Smooth muscle cell (in vitro differentiated cells): Measurements from ENCODE around the gene ABCA13. TPM values are rescaled to one million over a fixed set of nuclear protein-coding genes. Genes with fewer than 3 reads are reported as not detected.

Experiments used
- DNase-seq: peaks from one replicate; lab custom pipeline; 2025; ENCODE audit not compliant: unreplicated experiment; lab: John Stamatoyannopoulos, UW
- H2AFZ ChIP-seq: fragments of 200-600 bp; sonication (generic); 2 replicates; pipeline ENCODE4 v1.6.0; 2016; ENCODE audit warnings: antibody characterized with exemption, low read depth, mild to moderate bottlenecking
- H3F3A ChIP-seq: fragments of 200-600 bp; sonication (generic); 2 replicates; pipeline ENCODE4 v1.6.0; 2017; ENCODE audit warnings: antibody characterized with exemption, low read depth
- H3K27ac ChIP-seq: fragments of 200-600 bp; sonication (generic); 2 replicates; pipeline ENCODE4 v1.5.1; 2016; ENCODE audit warnings: low read depth, mild to moderate bottlenecking
- H3K27me3 ChIP-seq: fragments of 200-600 bp; sonication (generic); 2 replicates; pipeline ENCODE4 v1.6.1; 2016; ENCODE audit warnings: low read depth, mild to moderate bottlenecking
- H3K36me3 ChIP-seq: fragments of 200-600 bp; sonication (generic); 2 replicates; pipeline ENCODE4 v1.5.1; 2016; ENCODE audit warnings: low read depth
- H3K4me1 ChIP-seq: fragments of 200-600 bp; sonication (generic); 2 replicates; pipeline ENCODE4 v1.5.1; 2016; ENCODE audit warnings: low read depth
- H3K4me2 ChIP-seq: fragments of 200-600 bp; sonication (generic); 2 replicates; pipeline ENCODE4 v1.6.0; 2016; ENCODE audit warnings: mild to moderate bottlenecking
- H3K4me3 ChIP-seq: fragments of 200-600 bp; sonication (generic); 2 replicates; pipeline ENCODE4 v1.5.1; 2016; ENCODE audit warnings: mild to moderate bottlenecking
- H3K79me2 ChIP-seq: fragments of 200-600 bp; sonication (generic); 2 replicates; pipeline ENCODE4 v1.6.0; 2016; ENCODE audit warnings: low read depth, mild to moderate bottlenecking
- H3K9ac ChIP-seq: fragments of 200-600 bp; sonication (generic); 2 replicates; pipeline ENCODE4 v1.6.0; 2016; ENCODE audit warnings: low read depth
- H3K9me3 ChIP-seq: fragments of 200-600 bp; sonication (generic); replicated peaks from 2 replicates; pipeline ENCODE4 v1.5.1; 2016; ENCODE audit warnings: low read depth
- H4K20me1 ChIP-seq: fragments of 200-600 bp; sonication (generic); 2 replicates; pipeline ENCODE4 v1.6.0; 2016; ENCODE audit warnings: low read depth
- WGBS: methylation state at CpG from one replicate; pipeline ENCODE4 v1.1.7; 2016; ENCODE audit warnings: low lambda C conversion rate; 5-methylcytosine and 5-hydroxymethylcytosine counted together
- polyA plus RNA-seq: library from polyadenylated mRNA; unstranded; fragments of >200 nt; fragmentation: Nextera tagmentation; extraction: Ambion mirVana; gene quantifications from 2 replicates; pipeline ENCODE4 v1.2.1, GENCODE V29; 2016
- total RNA-seq: library from RNA; depleted of rRNA; stranded (reverse); fragments of >200 nt; gene quantifications from 2 replicates; pipeline ENCODE4 v1.2.3, GENCODE V29; 2014
- TF ChIP-seq, protein P1 (sequence below): fragments of 200-600 bp; sonication (generic); IDR thresholded peaks from 2 replicates; pipeline ENCODE4 v1.5.1; 2017; ENCODE audit warnings: borderline replicate concordance, mild to moderate bottlenecking, antibody characterized with exemption; ENCODE audit not compliant: insufficient read depth, poor library complexity, severe bottlenecking

Gene ABCA13
- total and polyA plus RNA-seq, 2 experiments from 2014 or later = not detected

DNA sequence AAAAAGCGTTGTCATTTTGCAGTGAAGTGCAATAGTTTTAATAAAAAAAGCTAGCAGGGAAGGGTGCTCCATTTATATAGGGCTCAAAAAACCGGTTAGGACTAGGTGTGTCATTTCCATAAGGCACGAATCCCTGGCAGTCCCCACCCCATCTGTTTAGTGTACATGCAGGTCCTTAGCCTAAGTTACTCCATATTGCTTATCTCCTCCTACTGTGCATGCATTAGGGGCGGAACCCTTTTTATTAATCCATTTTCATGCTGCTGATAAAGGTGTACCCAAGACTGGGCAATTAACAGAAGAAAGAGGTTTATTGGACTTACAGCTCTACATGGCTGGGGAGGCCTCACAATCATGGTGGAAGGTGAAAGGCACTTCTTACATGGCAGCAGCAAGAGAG is 301.4 kb downstream of the ABCA13 start:
- no peaks in the 10 kb centered on the region for H3K36me3 ChIP-seq
- no peaks in the 10 kb centered on the region for H3K9me3 ChIP-seq
- no peak for DNase-seq
- H3F3A ChIP-seq = no peaks in the 10 kb centered on the region
- H3K9ac ChIP-seq = no peak overlapping the region
- peaks cover 12% of the 10 kb centered on the region for H3K4me1 ChIP-seq
- no peak overlapping the region for H2AFZ ChIP-seq
- TF ChIP-seq, protein P1, sequence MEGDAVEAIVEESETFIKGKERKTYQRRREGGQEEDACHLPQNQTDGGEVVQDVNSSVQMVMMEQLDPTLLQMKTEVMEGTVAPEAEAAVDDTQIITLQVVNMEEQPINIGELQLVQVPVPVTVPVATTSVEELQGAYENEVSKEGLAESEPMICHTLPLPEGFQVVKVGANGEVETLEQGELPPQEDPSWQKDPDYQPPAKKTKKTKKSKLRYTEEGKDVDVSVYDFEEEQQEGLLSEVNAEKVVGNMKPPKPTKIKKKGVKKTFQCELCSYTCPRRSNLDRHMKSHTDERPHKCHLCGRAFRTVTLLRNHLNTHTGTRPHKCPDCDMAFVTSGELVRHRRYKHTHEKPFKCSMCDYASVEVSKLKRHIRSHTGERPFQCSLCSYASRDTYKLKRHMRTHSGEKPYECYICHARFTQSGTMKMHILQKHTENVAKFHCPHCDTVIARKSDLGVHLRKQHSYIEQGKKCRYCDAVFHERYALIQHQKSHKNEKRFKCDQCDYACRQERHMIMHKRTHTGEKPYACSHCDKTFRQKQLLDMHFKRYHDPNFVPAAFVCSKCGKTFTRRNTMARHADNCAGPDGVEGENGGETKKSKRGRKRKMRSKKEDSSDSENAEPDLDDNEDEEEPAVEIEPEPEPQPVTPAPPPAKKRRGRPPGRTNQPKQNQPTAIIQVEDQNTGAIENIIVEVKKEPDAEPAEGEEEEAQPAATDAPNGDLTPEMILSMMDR = no peak
- no peak overlapping the region for H3K4me2 ChIP-seq
- H4K20me1 ChIP-seq = no peaks in the 10 kb centered on the region
- WGBS = 97% methylated on average over 4 of the region's 4 CpGs
- no peak overlapping the region for H3K4me3 ChIP-seq
- no peaks in the 10 kb centered on the region for H3K79me2 ChIP-seq
- no peak overlapping the region for H3K27ac ChIP-seq
- H3K27me3 ChIP-seq = no peaks in the 10 kb centered on the region

DNA sequence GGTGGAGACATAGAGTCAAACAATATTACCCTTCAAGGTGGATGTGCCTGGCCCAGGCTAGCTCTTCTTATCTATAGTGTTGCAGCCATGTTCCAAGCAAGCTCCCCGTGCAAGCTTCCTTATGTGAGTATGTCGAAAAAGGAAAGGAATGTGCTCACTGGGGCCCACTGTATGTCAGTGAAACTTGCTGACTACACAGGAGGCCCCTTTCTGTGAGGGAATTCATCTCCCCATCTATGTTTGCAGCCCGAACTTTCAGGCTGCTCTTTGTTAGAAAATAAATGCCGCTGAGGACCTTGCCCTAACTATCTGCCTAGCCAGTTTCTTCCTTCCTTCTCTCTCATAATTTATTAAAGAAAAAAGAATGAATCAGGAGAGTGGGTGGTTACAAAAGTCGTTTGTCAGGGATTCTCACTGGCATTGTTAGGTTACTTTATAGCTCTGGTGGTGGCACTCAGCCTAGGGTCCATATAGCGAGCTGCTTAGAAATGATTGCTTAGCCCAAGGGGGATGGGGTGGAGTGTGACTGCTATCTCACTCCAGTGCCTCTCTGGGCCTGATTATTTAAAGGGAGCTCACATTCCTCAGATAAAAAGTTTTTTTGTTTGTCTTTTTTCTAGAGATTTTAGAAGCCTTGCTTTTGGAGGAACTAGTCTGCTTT is 302.1 kb downstream of the ABCA13 start:
- Histone ChIP-seq H3K27ac (no peak overlapping the region), H3K36me3 (no peaks in the 10 kb centered on the region), H3K4me3 (no peak overlapping the region), H3K4me2 (no peak overlapping the region), H2AFZ (peak overlapping the region; percentile 17), H3K4me1 (peaks cover 12% of the 10 kb centered on the region), H3K9me3 (no peaks in the 10 kb centered on the region), H4K20me1 (no peaks in the 10 kb centered on the region), H3F3A (no peaks in the 10 kb centered on the region), H3K79me2 (no peaks in the 10 kb centered on the region), H3K9ac (no peak overlapping the region), H3K27me3 (no peaks in the 10 kb centered on the region)
- TF ChIP-seq, protein P1 = no peak
- WGBS = 58% methylated on average over 6 of the region's 6 CpGs
- no peak for DNase-seq

DNA sequence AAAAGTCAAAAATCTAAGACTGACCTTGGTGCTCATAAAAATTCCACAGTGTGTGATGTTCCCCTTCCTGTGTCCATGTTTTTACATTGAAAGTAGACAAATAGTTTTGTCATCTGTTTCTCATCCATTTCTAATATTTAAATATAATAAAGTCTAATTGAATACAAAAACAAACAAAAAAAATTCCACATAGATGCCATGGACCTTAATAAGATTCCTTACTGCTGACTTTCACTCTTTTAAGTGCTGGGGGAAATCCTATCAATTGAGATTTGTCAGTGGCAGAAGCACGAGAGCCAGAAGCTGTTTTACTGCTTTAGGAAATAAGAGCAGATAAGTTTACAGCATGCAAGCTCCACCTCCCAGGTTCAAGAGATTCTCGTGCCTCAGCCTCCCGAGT is 310.0 kb downstream of the ABCA13 start:
- Histone ChIP-seq H3K4me1 (no peaks in the 10 kb centered on the region), H3K4me2 (no peak overlapping the region), H2AFZ (no peak overlapping the region), H3K9ac (no peak overlapping the region), H3K79me2 (no peaks in the 10 kb centered on the region), H3K4me3 (no peak overlapping the region), H3F3A (no peaks in the 10 kb centered on the region), H4K20me1 (no peaks in the 10 kb centered on the region), H3K27ac (no peak overlapping the region), H3K9me3 (no peaks in the 10 kb centered on the region), H3K27me3 (no peaks in the 10 kb centered on the region), H3K36me3 (no peaks in the 10 kb centered on the region)
- TF ChIP-seq, protein P1 = no peak
- 56% methylated on average over 3 of the region's 3 CpGs for WGBS
- no peak for DNase-seq

DNA sequence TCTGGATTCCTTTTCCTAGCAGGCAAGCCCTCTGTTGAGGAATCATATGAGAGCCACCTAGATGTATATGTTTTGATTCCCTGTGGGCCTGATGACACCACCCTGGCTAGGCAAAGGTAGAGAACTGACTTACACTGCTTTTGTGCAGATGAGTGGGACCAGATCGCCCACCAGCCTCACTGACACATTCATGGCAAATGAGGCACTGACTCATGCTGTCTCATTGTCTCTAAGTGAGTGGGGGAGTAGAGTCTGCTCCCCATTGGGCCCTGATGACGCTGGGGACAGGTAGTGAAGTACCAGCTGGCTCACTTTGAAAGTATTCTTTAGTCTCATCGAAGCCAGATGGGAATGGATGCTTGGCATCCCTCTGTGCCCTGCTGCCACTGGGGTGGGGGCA is 326.3 kb downstream of the ABCA13 start:
- no peak overlapping the region for H2AFZ ChIP-seq
- TF ChIP-seq, protein P1 = no peak
- H3K4me2 ChIP-seq = no peak overlapping the region
- H3K36me3 ChIP-seq = no peaks in the 10 kb centered on the region
- H3K4me1 ChIP-seq = no peaks in the 10 kb centered on the region
- no peak for DNase-seq
- no peaks in the 10 kb centered on the region for H3K9me3 ChIP-seq
- no peaks in the 10 kb centered on the region for H3K79me2 ChIP-seq
- WGBS = 77% methylated on average over 3 of the region's 3 CpGs
- H3K9ac ChIP-seq = no peak overlapping the region
- H4K20me1 ChIP-seq = no peaks in the 10 kb centered on the region
- no peaks in the 10 kb centered on the region for H3F3A ChIP-seq
- no peak overlapping the region for H3K4me3 ChIP-seq
- H3K27me3 ChIP-seq = peaks cover 3% of the 10 kb centered on the region
- no peak overlapping the region for H3K27ac ChIP-seq
